ENCODE data around the gene CD9. TPM values are rescaled to one million over a fixed set of nuclear protein-coding genes. Genes with fewer than 3 reads are reported as not detected.
"Not testable (repeated sequence)": the region's sequence is repeated elsewhere in the genome, so short reads cannot be mapped to it uniquely, and the experiment has no call there.

Gene CD9, protein sequence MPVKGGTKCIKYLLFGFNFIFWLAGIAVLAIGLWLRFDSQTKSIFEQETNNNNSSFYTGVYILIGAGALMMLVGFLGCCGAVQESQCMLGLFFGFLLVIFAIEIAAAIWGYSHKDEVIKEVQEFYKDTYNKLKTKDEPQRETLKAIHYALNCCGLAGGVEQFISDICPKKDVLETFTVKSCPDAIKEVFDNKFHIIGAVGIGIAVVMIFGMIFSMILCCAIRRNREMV
- 517 and 1,153 TPM in 2 replicates for total RNA-seq

DNA sequence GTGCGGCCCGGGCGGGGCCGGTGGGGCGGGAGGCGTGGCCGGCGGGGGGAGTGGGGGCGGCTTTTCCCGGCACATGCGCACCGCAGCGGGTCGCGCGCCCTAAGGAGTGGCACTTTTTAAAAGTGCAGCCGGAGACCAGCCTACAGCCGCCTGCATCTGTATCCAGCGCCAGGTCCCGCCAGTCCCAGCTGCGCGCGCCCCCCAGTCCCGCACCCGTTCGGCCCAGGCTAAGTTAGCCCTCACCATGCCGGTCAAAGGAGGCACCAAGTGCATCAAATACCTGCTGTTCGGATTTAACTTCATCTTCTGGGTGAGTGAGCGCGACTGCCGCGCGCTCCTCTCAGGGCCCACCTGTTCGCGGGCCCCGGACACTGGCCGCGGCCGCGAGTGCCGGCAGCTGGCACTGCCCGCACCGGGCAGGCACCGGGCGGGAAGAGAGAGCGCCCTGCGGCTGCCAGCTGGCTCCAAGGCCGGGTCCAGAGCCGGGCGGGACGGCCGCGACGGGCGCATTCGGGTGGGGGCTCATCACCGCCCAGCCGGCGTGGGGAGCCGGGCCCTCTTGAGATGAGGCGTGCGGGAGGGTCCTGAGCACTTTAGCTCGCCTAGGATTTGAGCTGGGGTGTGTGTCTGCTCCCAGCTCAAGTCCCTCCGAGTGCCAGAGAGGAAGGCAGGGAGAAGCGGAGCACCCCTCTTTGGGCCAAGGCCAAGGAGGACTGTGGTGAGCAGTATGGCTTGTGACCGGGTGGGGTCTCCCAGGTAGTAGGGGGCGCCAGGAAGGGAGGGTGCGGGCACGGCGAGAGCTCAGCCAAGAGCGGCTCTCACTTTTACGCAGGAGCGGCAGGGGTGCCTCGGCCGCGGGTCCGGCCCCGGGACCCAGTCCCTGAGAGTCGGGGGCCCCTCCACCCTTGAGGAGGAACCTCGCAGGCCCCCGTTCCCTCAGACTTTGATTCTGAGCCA, at the start of gene CD9:
Gene CD9 (plus strand): TSS at position 145 of the 957 bp plus-strand sequence. CDS start 100 bp downstream, at position 245.
- peak; percentile 75 for DNase-seq

DNA sequence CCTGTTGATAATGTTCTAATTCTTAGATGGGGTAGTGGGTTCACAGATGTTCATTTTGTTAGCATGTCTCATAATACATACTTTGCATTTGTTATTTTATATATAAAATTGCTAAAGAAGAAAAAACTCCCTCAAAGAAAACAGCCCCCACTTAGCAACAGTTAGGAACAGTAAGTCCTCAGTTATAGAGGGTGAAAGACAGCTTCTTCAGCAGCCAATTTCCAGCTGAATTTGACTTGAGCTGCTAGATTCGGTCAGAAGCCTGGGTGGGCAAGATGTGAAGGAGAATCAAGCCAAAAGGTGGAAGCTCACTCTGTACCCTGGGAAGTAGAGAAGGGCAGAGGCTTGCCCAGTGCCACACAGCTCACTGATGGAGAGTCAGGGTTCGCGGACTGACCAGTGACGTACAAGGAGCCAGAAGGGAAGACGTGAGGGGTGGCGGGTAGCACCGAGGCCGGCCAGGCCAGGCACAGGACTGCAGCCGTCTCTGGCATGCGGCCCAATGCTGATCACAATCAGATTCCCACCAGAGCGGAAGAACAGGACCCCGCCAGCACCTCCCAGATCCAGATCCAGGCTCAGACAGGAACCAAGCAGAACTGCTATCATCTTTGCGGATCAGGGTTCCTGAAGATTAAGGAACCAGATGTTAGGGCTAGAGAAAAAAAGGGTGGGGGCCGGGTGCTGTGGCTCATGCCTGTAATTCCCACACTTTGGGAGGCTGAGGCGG, 45.3 kb upstream of the CD9 start:
- DNase-seq: peak; percentile 49

DNA sequence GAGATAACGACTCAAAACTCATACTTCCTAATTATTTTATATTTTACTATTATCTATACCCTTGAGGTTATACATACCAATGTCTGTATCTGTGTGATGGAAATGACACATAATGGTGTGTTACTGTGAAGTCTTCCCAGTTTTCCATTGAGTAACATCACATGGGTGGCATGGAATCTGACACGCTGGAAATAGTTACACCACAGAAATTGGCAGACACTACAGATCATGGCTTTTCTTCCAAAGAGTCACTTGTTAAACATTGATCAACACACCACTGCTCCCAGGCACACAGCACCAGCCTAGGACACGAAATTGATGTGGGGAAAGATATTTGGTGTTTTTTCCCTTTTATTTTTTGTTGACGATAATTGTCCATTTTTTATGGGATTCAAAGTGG, 42.7 kb upstream of the CD9 start:
- DNase-seq: peak; percentile 29

DNA sequence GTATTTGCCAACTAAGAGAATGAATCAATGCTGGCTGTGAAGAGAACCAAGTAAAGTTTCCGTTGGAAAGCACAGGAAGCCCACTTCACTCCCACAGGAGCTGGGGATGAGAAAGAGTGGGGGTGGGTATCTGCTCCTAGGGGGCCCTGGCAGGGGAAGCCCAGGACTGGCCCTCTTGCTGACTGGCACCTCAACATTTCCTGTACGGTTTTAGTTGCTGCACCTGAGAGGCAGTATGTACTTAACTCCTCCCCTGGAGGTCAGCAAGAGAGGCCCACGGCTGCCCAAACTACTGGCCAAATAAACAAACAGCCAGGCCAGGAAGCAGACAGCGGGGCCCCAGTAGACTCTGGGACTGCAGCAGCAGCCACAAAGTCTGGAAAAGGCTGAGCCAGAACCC, 41.9 kb upstream of the CD9 start:
- DNase-seq: peak; percentile 55

DNA sequence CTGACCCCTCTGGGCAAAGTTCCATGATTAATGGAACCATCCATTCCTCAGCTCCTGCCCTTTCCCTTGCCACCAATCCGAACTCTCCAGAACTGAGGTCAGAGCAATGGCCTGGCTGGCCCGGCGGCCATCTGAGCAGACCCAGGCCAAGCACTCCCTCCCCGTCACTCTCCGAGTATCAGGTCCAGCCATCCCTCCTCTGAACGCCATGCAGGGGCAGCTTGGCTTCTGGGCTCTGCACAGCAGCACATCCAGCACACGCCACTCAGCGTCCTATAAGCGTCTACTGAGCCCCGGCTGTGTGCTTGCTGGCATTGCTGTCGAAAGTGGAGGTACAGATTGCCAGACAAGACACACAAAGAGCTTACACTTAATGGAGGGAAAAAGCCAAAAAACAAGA, 41.5 kb upstream of the CD9 start:
- DNase-seq: no peak

DNA sequence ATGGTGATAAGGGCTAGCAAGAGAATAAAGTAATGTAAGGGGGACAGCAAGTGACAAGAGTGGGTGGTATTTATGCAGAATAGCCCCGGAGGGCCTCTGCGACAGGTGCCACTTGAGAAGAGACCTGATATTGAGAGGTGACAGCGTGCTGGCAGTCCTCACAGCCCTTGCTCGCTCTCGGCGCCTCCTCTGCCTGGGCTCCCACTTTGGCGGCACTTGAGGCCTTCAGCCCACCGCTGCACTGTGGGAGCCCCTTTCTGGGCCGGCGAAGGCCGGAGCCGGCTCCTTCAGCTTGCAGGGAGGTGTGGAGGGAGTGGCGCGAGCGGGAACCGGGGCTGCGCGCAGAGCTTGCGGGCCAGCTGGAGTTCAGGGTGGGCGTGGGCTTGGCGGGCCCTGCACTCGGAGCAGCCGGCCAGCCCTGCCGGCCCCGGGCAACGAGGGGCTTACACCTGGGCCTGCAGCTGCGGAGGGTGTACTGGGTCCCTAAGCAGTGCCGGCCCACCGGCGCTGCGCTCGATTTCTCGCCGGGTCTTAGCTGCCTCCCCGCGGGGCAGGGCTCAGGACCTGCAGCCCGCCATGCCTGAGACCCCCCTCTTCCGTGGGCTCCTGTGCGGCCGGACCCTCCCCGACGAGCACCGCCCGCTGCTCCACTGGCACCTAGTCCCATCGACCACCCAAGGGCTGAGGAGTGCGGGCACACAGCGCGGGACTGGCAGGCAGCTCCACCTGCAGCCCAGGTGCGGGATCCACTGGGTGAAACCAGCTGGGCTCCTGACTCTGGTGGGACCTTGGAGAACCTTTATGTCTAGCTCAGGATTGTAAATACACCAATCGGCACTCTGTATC, 40.8 kb upstream of the CD9 start:
- DNase-seq: not testable (repeated sequence)

DNA sequence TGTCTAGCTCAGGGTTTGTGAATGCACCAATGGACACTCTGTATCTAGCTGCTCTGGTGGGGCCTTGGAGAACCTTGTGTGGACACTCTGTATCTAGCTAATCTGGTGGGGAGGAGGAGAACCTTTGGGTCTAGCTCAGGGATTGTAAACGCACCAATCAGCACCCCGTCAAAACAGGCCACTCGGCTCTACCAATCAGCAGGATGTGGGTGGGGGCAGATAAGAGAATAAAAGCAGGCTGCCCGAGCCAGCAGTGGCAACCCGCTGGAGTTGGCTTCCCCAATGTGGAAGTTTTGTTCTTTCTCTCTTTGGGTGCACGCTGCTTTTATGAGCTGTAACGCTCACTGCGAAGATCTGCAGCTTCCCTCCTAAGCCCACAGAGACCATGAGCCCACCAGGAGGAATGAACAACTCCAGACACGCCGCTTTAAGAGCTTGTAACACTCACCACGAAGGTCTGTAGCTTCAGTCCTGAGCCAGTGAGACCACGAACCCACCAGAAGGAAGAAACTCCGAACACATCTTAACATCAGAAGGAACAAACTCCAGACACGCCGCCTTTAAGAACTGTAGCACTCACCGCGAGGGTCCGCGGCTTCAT, 40.1 kb upstream of the CD9 start:
- not testable (repeated sequence) for DNase-seq

DNA sequence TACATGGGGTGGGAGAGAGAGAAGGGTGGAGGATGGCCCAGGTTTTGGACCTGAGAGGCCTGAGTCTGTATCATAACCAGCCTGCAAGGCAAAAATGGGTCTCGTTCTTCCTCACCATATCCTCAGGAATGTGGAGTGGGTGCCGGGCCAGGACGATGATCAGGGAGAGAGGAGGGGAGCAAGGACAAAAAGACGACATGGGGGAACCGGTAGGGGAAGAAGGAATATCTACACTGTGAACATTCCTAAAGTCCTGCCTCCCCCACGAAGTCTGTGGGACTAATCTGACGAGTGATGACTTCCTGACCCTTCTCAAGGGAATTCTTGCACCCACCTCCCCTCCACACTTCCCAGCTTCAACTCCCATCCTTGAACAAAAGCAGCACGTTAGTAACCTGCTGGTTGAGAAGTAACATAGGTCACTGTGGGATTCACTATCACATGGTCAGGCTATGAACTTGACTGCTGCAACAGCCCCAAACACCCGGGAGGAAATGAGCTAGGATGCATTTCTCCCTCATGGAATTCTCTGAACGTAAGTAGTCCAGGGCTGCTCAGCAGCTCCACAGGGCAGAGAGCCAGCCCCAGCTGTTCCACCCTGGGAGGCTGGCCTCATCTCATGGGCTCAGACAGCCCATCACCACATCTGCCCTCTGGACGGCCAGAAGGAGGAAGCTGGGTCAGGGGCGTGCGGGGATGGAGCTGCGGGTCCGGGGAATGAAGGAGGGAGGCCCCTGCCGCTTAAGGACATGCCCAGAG, 38.9 kb upstream of the CD9 start:
- peak; percentile 91 for DNase-seq

DNA sequence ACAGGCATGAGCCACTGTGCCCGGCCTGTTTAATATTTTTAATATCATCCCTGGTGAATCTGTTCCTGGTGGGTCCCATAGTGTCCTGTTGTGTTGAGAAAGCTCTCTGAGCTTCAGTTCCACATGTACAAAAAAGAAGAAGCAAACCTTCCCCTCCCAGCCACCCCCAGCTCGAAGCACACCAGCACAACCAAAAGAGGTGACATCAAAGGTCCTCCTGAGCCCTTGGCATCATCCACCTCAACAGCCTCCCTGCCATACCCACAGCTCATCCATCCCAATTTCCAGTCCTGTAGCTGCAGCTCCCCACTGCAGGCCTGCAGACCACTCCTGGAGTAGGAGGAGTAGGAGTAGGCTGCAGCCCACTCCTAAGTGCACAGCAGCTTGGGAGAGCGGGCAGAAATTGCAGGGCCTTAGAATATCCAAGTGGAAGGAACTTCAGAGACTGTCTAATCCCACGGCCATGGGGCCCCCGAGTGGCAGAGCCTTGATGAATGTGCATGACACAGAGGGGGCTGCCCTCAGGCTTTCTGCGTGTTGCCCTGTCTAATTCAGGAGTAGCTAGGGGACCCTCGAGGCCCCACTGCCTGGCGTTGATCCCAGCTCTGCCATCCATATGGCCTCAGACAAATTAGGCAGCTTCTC, 36.7 kb upstream of the CD9 start:
- no peak for DNase-seq

DNA sequence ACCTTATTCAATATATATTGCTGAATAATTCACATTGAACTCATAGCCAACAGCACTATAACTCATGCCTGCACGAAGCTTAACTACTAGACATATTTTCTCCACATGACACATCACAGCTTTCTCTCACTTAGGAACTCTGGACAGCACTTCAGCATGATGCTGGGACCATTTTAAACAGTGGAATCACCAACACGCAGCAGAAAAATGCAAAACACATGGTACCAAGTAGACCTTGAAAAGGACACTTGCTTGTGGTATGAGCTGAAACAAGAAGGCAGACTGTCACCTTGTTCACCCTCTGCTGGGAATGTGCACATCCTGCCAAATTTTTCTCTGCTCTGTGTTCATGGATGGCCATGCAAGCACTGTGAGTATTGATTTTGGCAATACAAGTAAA, 34.8 kb upstream of the CD9 start:
- DNase-seq: no peak

DNA sequence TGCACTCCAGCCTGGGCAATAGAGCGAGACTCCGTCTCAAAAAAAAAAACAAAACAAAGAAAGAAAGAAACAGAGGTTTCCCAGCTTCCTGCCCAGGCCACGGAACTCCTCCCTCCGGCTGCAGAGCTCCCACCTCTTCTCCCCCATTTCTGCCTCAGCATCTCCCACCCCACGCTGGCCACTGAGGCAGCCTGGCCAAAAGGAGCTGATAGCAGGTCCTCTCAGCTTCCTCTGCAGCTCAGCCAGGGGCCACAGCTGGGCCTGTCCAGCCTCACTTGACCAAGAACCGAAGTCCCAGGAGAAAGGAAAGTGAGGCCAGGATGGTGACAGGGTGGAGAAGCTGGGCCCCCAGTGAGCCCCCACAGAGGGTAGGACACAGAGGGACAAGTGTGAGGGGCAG, 33.4 kb upstream of the CD9 start:
- no peak for DNase-seq

DNA sequence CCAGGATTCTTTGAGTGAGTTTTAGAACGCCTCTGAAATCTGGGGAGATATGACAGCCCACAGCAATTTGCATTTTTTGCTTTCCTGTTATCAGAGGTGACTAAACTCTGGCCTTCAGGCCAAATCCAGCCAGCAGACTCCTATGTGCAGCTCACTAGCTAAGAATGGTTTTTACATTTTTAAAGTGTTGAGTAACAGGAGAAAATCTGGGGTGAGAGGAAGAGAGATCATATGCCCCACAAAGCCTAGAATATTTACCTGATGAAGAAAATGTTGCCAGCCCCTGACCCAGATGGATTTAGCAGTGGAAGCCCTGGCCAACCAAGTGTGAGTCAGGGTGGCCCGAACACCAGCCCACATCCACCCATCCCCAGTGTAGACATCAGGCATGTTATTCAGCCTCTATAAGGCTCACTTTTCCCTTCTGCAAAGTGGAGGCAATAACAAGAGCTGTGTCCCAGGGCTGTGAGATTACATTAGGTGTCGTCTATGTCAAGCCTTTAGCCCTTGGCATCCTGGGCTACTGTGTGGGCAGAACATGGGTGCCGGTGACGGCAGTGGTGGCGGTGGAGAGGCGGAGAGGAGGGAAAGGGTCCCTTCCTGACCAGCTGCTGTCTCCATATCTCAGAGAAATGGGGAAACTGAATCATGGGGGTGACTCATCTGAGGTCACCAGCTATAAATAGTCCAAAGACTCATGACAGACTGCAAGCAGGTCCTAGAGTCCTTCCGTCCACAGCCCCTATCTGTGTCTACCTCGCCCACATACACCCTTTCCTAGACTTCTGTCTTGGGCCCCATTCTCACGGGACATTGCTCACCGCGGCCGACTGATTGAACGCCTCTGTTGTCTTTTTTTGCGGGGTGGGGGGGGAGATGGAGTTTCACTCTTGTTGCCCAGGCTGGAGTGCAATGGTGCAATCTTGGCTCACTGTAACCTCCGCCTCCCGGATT, 32.6 kb upstream of the CD9 start:
- peak; percentile 97 for DNase-seq

DNA sequence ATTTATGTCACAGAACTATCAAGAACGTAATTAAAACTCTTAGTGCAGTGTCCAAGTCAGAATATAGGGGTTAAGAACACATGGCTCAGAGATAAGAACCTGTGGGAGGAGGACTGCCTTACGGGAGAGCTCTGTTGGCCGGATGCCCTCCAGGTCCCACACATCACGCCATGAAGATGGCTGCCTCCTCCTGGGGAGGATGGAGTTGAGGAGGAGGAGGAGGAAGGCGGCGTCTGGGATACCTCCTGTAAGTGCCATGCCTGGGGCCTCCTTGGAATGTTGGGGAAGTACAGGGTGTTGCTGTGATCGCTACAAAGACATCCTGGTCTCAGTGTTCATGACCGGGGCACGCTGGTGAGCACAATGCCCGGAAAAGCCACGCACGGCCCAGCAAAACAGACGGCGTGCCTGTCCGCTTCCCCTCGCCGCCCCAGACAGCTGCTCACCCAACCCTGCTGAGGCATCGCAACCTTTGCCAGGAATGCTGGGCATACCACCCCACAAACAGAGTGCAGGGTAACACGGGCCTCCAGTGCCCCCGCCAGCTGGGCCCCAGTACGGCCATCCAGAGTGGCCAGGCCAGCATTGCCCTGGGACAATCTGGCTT, 28.7 kb upstream of the CD9 start:
- peak; percentile 99 for DNase-seq

DNA sequence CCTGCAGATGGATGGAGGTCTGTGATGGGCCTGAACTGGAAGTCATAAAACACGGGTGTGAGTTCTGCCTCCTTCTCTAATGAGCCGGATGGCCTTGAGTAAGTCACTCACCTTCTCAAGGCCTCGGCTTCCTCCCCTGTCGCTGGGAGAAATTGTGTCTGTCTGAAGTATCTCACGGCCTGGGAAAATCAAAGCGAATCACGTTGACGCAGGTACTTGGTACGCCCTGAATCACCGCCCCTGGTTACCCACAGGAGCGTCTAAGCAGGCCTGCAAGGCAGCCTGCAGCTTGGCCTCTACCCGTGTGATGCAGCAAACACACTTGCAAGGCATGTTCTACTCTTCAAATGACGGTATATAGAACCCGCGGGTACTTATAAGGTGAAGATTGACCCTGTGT, 28.1 kb upstream of the CD9 start:
- peak; percentile 90 for DNase-seq

DNA sequence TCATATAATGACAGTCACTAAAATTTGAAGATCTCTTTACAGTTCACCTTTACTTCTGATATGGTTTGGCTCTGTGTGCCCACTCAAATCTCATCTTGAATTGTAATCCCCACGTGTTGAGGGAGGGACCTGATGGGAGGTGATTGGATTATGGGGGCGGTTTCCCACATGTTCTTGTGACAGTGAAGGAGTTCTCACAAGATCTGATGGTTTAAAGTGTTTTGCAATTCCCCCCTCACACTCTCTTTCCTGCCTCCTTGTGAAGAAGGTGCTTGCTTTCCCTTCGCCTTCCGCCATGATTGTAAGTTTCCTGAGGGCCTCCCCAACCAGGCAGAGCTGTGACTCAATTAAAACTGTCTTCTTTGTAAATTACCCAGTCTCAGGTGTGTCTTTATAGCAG, 27.3 kb upstream of the CD9 start:
- no peak for DNase-seq

DNA sequence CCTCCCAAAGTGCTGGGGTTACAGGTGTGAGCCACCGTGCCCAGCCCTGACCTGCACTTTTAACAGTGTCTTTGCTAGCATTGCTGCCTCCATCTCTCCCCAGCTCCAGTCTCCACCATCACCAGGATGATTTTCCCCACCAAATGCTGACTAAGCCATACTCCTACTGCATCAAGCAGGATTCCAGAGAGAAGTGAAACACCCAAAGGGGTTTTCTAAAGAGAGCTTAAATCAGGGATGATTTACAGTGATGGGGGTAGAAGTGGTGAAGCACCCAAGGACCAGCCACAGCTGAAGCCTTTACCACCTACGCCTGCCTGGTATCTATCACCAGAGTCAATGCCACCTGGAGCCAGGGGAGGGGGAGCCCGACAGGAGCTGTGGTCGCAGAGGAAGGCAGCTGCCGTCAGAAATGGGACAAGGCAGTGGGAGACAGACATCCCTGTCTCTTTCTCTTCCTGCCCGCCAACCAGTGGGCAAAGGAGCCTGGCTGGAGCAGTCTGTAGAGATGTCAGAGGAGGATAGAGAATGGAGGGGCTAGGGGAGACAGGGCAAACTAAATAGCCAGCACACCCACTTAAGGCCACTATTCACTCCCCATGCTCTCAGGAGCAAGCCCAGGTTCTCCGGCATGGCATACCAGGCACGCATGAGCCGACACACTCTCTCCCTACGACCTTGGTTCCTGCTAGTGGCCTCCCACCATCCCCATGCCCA, 22.4 kb upstream of the CD9 start:
- DNase-seq: no peak

DNA sequence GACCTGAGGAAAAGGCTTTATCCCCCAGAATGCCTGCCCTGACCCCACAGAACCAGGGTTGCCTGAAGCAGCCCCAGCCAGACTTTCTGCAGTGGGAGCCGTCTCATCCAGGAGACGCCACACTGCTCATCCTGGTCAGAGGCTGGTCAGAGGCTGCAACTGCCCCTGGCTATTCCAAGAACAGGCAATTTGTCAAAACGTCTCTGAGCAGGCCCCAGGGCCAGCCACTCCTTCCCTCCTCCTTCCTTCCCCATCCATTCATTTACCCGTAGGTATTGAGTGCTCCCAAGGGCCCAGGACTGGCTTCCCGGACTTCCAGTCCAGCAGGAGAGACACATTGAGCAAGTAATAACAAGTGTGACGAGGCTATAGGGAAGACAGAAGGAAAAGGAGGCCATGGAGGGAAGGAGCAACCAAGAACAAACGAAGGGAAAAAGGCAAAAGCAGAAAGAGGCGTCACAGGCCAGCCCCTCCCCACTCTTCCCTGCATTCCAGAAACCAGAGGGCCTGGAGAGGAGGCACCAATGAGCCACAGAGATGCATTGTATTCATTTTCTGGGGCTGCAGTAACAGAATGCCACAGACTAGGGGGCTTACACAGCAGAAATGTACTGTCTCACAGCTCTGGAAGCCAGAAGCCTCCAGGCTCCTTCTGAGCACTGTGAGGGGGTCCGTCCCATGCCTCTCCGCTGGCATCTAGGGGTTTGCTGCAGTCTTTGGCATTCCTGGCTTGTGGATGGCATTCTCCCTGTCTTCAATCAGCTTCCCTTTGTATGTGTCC, 21.0 kb upstream of the CD9 start:
- peak; percentile 81 for DNase-seq
